ENCODE measurements around the gene TRIM15. TPM values are rescaled to one million over a fixed set of nuclear protein-coding genes. Genes with fewer than 3 reads are reported as not detected.
"Not testable (repeated sequence)": the region's sequence is repeated elsewhere in the genome, so short reads cannot be mapped to it uniquely, and the experiment has no call there.

The TRIM15 gene
- total and polyA plus RNA-seq, 2 of the 4 experiments (the other 2 are of a cell fraction), result not detected

DNA sequence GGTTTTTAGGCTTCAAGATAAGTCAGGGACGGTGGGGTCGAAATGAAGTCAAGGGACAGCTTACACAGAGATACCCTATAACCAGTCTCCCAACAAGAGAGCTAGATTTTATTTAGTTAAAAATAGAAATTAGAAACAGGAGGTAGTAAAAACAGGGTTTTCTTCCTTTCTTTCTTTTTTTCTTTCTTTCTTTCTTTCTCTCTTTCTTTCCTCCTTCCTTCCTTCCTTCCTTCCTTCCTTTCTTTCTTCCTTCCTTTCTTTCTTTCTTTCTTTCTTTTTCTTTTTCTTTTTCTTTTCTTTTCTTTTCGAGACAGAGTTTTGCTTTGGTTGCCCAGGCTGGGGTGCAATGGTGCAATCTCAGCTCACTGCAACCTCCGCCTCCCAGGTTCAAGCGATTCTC, 44.7 kb upstream of the TRIM15 start:
- H3K79me1 ChIP-seq (ENCODE audit: low read depth in 1 of 2, low read length in 2 of 2); H3K9me3 ChIP-seq (ENCODE audit: control insufficient read depth, insufficient read depth, low read length); H2BK15ac ChIP-seq (ENCODE audit: low read depth, low read length); H4K91ac ChIP-seq (ENCODE audit: insufficient read depth, low read depth, low read length); H3K4me1 ChIP-seq (ENCODE audit: control insufficient read depth, insufficient read depth, low read length); ATAC-seq (ENCODE audit: low read depth); H2BK5ac ChIP-seq (ENCODE audit: low read depth, low read length, poor library complexity, severe bottlenecking); H3K14ac ChIP-seq (replicated peaks; ENCODE audit: low read depth, low read length); H3K23ac ChIP-seq (ENCODE audit: low read depth, low read length); intact Hi-C loops (cut with micrococcal nuclease); H2BK120ac ChIP-seq (ENCODE audit: low read depth, low read length); H2BK20ac ChIP-seq (ENCODE audit: low read depth, low read length); in situ Hi-C loops (cut with MboI; ENCODE audit: low sequenced_read_pairs); DNase-seq; H3K9me1 ChIP-seq (ENCODE audit: insufficient read depth, low read length); BruUV-seq (replicated peaks); H3K27ac ChIP-seq (ENCODE audit: insufficient read depth, low read length); H4K20me1 ChIP-seq (ENCODE audit: insufficient read depth, low read length); H2AK5ac ChIP-seq (ENCODE audit: low read depth, low read length); H3K18ac ChIP-seq (ENCODE audit: low read depth, low read length); H4K5ac ChIP-seq (ENCODE audit: low read depth, low read length); H3K4ac ChIP-seq (ENCODE audit: low read depth, low read length); H4K8ac ChIP-seq (ENCODE audit: low read depth in 2 of 2, low read length in 2 of 2); H3K36me3 ChIP-seq (ENCODE audit: control insufficient read depth, insufficient read depth, low read length); H3K9ac ChIP-seq (ENCODE audit: low read depth, low read length); H3K4me3 ChIP-seq (ENCODE audit: insufficient read depth, low read depth, low read length); H3K4me2 ChIP-seq (ENCODE audit: low read depth, low read length); H2AFZ ChIP-seq (replicated peaks; ENCODE audit: low read length, poor library complexity); H3K56ac ChIP-seq (ENCODE audit: extremely low read depth, insufficient read depth, low read length); dilution Hi-C loops (cut with HindIII; ENCODE audit: low sequenced_read_pairs, unreplicated experiment); H2AK9ac ChIP-seq (replicated peaks; ENCODE audit: low read depth, low read length, poor library complexity): not testable (repeated sequence)
- ChIA-PET CTCF (interaction anchor here (0.6 kb wide), 1 partner anchor 11 kb away, joined by 3 read pairs; no protein-coding TSS in a partner anchor), POLR2A (ENCODE audit: unreplicated experiment) (interaction anchor here (0.7 kb wide), 1 partner anchor 14 kb away, joined by 4 read pairs; no protein-coding TSS in a partner anchor)
- peaks cover 10% of the 10 kb centered on the region for H3K27me3 ChIP-seq (ENCODE audit: control insufficient read depth, insufficient read depth, low read length)
- WGBS, 2 experiments (ENCODE audit: extremely low coverage in 2 of 2, insufficient read length in 1 of 2), result no CpG with 5 or more reads among the region's 5 CpGs
